ENCODE measurements around the gene MRPL34. TPM values are rescaled to one million over a fixed set of nuclear protein-coding genes. Genes with fewer than 3 reads are reported as not detected.

MRPL34 gene
- total and polyA plus RNA-seq, 9 of the 15 experiments (the other 6 are each of a cell fraction or from before 2014, with no cell fraction given): 11.5 to 256 (median 72.5) TPM

DNA sequence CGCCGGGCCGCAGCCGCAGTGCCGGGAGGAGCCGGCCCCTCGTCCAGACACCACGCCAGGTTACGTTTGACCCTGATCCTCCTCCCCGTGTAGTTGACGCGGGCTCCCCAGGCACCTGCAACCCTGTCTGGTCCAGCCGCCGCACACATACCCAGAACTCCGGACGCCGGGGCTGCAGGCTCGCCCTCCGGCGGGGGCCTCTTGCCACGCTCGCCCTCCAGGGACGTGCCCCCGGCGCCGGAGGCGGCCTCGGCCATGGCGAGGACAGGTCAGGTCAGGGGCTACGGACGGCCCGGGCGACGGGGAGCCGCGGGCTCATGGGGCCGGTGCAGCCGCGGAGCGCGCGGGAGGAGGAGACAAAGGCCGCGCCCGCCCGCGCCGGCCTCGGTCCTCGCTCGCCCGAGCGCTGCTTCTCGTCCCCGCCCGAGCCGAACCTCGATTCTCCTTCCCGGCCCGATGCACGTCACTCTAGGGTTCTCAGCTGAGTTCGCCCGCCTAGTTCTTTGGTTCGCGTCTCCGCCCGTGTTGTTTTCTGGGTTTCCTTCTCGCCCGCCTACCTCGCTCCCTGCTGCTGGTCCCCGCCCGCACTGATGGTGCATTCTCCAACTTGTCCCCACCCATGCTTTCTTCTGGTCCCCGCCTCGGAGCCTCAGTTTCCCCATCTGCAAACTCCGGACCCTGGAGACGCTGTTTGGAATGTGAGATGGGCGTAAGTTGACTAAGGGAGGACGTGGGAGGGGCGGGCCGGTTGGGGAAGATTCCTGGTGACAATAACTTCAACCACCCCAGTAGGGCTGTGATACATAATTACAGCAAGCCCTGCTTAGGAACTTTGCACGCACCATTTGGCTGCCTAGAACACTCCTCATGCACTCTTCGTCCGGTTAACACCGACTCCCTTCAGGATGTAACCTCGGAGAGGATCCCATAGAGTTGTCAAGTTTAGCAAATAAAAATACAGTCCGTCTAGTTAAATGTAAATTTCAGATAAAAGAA lies 29.0 kb downstream of the MRPL34 start, which contains the start of gene ANO8 (continued):
- TF ChIP-seq, protein P1, sequence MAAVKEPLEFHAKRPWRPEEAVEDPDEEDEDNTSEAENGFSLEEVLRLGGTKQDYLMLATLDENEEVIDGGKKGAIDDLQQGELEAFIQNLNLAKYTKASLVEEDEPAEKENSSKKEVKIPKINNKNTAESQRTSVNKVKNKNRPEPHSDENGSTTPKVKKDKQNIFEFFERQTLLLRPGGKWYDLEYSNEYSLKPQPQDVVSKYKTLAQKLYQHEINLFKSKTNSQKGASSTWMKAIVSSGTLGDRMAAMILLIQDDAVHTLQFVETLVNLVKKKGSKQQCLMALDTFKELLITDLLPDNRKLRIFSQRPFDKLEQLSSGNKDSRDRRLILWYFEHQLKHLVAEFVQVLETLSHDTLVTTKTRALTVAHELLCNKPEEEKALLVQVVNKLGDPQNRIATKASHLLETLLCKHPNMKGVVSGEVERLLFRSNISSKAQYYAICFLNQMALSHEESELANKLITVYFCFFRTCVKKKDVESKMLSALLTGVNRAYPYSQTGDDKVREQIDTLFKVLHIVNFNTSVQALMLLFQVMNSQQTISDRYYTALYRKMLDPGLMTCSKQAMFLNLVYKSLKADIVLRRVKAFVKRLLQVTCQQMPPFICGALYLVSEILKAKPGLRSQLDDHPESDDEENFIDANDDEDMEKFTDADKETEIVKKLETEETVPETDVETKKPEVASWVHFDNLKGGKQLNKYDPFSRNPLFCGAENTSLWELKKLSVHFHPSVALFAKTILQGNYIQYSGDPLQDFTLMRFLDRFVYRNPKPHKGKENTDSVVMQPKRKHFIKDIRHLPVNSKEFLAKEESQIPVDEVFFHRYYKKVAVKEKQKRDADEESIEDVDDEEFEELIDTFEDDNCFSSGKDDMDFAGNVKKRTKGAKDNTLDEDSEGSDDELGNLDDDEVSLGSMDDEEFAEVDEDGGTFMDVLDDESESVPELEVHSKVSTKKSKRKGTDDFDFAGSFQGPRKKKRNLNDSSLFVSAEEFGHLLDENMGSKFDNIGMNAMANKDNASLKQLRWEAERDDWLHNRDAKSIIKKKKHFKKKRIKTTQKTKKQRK (IDR thresholded peaks at IDR 0.05; ENCODE audit: borderline replicate concordance, low read depth, low read length): no peak
- TF ChIP-seq POLR3G (IDR thresholded peaks at IDR 0.05; ENCODE audit: extremely low read depth, insufficient read length, insufficient replicate concordance) (no peak), NCOA2 (IDR thresholded peaks at IDR 0.05; ENCODE audit: partially characterized antibody in 2 of 2) (no peak), JUN (IDR thresholded peaks at IDR 0.05; ENCODE audit: borderline replicate concordance, low read depth, low read length) (peak; percentile 76; the same call in 1 of the 2 replicates), JUN (CRISPR knock-in tag; IDR thresholded peaks at IDR 0.05; ENCODE audit: borderline replicate concordance) (no peak), BACH1 (tag; IDR thresholded peaks at IDR 0.05) (no peak), YY1 (IDR thresholded peaks at IDR 0.05; ENCODE audit: borderline replicate concordance in 1 of 3, control insufficient read depth in 1 of 3, extremely low read depth in 1 of 3, insufficient read depth in 3 of 3, insufficient read length in 1 of 3, insufficient replicate concordance in 2 of 3, low read depth in 1 of 3, low read length in 2 of 3) (peak in 2 of 3 experiments; percentile 77 to 79), ZBTB8A (IDR thresholded peaks at IDR 0.05; ENCODE audit: partially characterized antibody) (no peak), SMARCA5 (IDR thresholded peaks at IDR 0.05) (no peak), ZNF263 (CRISPR knock-in tag; IDR thresholded peaks at IDR 0.05; ENCODE audit: borderline replicate concordance) (no peak; the same call in 1 of the 2 replicates), BDP1 (IDR thresholded peaks at IDR 0.05; ENCODE audit: insufficient read depth, insufficient read length) (no peak), PREB (CRISPR knock-in tag; IDR thresholded peaks at IDR 0.05) (no peak), ETV5 (CRISPR knock-in tag; IDR thresholded peaks at IDR 0.05; ENCODE audit: low read depth) (no peak; the same call in 1 of the 2 replicates), KLF6 (CRISPR knock-in tag; IDR thresholded peaks at IDR 0.05; ENCODE audit: borderline replicate concordance) (no peak), ZNF274 (IDR thresholded peaks at IDR 0.05; ENCODE audit: borderline replicate concordance, low read depth, low read length) (no peak), CC2D1A (IDR thresholded peaks at IDR 0.05) (peak; percentile 99), CREB3 (tag; conservative IDR thresholded peaks at IDR 0.05; ENCODE audit: low read depth) (no peak), HNRNPLL (IDR thresholded peaks at IDR 0.05; ENCODE audit: low read depth, low read length, poor library complexity, severe bottlenecking) (peak; percentile 51)
- TF ChIP-seq, protein P2, sequence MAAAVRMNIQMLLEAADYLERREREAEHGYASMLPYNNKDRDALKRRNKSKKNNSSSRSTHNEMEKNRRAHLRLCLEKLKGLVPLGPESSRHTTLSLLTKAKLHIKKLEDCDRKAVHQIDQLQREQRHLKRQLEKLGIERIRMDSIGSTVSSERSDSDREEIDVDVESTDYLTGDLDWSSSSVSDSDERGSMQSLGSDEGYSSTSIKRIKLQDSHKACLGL (CRISPR knock-in tag; IDR thresholded peaks at IDR 0.05; ENCODE audit: borderline replicate concordance, poor library complexity, severe bottlenecking): no peak

Measured in K562 (cell line).